K562 (cell line): ENCODE results near the gene UFC1. TPM values are rescaled to one million over a fixed set of nuclear protein-coding genes. Genes with fewer than 3 reads are reported as not detected.
A peak's percentile ranks its signal among the peaks of the same experiment; 100 is the strongest.

Source experiments
- ARHGAP35 ChIP-seq: fragments of 450-650 bp; IDR thresholded peaks from 2 replicates; pipeline ENCODE4 v1.6.1; 2018; ENCODE audit not compliant: partially characterized antibody
- BHLHE40 ChIP-seq: IDR thresholded peaks from 2 replicates; pipeline ENCODE4 v1.6.1; 2011; ENCODE audit warnings: low read length, improper control_type of control experiment
- CBFA2T3 ChIP-seq: fragments of 450-650 bp; IDR thresholded peaks from 2 replicates; pipeline ENCODE4 v1.6.1; 2017
- CHD4 ChIP-seq: fragments of 200-600 bp; sonication (generic); IDR thresholded peaks from 3 replicates; pipeline ENCODE4 v1.6.1; 2012; ENCODE audit warnings: low read depth, mild to moderate bottlenecking, mixed read lengths, low read length, inconsistent platforms; ENCODE audit not compliant: insufficient read depth, insufficient replicate concordance, poor library complexity, severe bottlenecking
- CREB1 ChIP-seq, 2 experiments: sonication (generic) in 1 of 2; formaldehyde crosslinking in 1 of 2; IDR thresholded peaks; 2 replicates each; pipeline versions ENCODE4 v1.6.1 to v1.8.0; 2012 to 2022; ENCODE audit warnings: inconsistent platforms in 1 of 2, mild to moderate bottlenecking in 1 of 2, missing genetic modification reagents in 1 of 2, moderate library complexity in 1 of 2
- ETV5 ChIP-seq: sonication (generic); formaldehyde crosslinking; IDR thresholded peaks from 2 replicates; pipeline ENCODE4 v1.4.0; 2020; ENCODE audit warnings: low read depth, mild to moderate bottlenecking, missing genetic modification reagents
- KAT7 ChIP-seq: sonication (generic); formaldehyde crosslinking; IDR thresholded peaks from 2 replicates; pipeline ENCODE4 v1.8.0; 2022; ENCODE audit warnings: missing genetic modification reagents, mild to moderate bottlenecking, borderline replicate concordance
- NR1H2 ChIP-seq: sonication (generic); formaldehyde crosslinking; IDR thresholded peaks from 2 replicates; pipeline ENCODE4 v1.4.0; 2020; ENCODE audit warnings: mild to moderate bottlenecking, missing genetic modification reagents
- POLR2AphosphoS5 ChIP-seq: IDR thresholded peaks from 2 replicates; pipeline ENCODE4 v1.6.1; 2011; ENCODE audit warnings: mild to moderate bottlenecking, low read depth, low read length, moderate library complexity; ENCODE audit not compliant: control insufficient read depth, insufficient read depth
- RFX1 ChIP-seq: fragments of 450-650 bp; IDR thresholded peaks from 2 replicates; pipeline ENCODE4 v1.6.1; 2016; ENCODE audit warnings: mild to moderate bottlenecking, moderate library complexity
- RFX7 ChIP-seq: fragments of 250-450 bp; sonication (Bioruptor Pico); IDR thresholded peaks from 2 replicates; pipeline ENCODE4 v1.5.1; 2021; ENCODE audit warnings: mild to moderate bottlenecking
- TCF3 ChIP-seq: sonication (generic); formaldehyde crosslinking; IDR thresholded peaks from 2 replicates; pipeline ENCODE4 v1.4.0; 2020; ENCODE audit warnings: mild to moderate bottlenecking, missing genetic modification reagents
- ZFP1 ChIP-seq: fragments of 450-650 bp; formaldehyde crosslinking; IDR thresholded peaks from 2 replicates; pipeline ENCODE4 v1.4.0; 2020; ENCODE audit warnings: mild to moderate bottlenecking, mixed read lengths
- ZKSCAN8 ChIP-seq: fragments of 200-800 bp; sonication (Bioruptor generic); IDR thresholded peaks from 2 replicates; pipeline ENCODE4 v1.6.1; 2016; ENCODE audit warnings: missing genetic modification characterization, missing compliant biosample characterization
- ZNF316 ChIP-seq: fragments of 450-650 bp; IDR thresholded peaks from 2 replicates; pipeline ENCODE4 v1.6.1; 2016
- ZNF766 ChIP-seq: fragments of 200-800 bp; sonication (Bioruptor generic); conservative IDR thresholded peaks from 2 replicates; pipeline ENCODE4 v1.6.1; 2016; ENCODE audit warnings: missing genetic modification characterization, missing compliant biosample characterization
- polyA plus RNA-seq, 8 experiments: library from polyadenylated mRNA; depleted of rRNA in 4 of 8; stranded (reverse) in 5 of 8; unstranded in 3 of 8; fragments of >200 nt; fragmentation: Nextera tagmentation in 2 of 8; fragmentation: Illumina TruSeq in 1 of 8; extraction: Ambion mirVana in 2 of 8; extraction: Trizol in 1 of 8; gene quantifications; 2 replicates each; pipeline versions ENCODE4 v1.2.1 to v1.2.3, GENCODE V29; 2011 to 2014; ENCODE audit warnings: inconsistent platforms in 1 of 8, missing spikeins in 1 of 8
- total RNA-seq, 7 experiments: library from RNA; depleted of rRNA in 6 of 7; stranded (reverse); fragments of >200 nt in 6 of 7; fragmentation: Illumina TruSeq in 2 of 7; extraction: Trizol in 2 of 7; gene quantifications; 2 replicates each; pipeline versions ENCODE4 v1.2.1 to v1.2.3, GENCODE V29; 2011 to 2021; ENCODE audit warnings: low replicate concordance in 1 of 7
- TF ChIP-seq, protein P1 (sequence below): fragments of 450-650 bp; IDR thresholded peaks from 2 replicates; pipeline ENCODE4 v1.6.1; 2014; ENCODE audit warnings: low read depth, mild to moderate bottlenecking, moderate library complexity, borderline replicate concordance
- TF ChIP-seq, protein P2 (sequence below), 3 experiments: fragments of 200-800 bp in 1 of 3; sonication (Bioruptor generic) in 1 of 3; sonication (generic) in 1 of 3; formaldehyde crosslinking in 1 of 3; IDR thresholded peaks; 2 replicates each; pipeline versions ENCODE4 v1.6.1 to v1.8.0; 2016 to 2022; ENCODE audit warnings: mild to moderate bottlenecking in 2 of 3, missing compliant biosample characterization in 2 of 3, missing genetic modification characterization in 2 of 3, missing genetic modification reagents in 1 of 3
- TF ChIP-seq, protein P3 (sequence below): fragments of 250-450 bp; sonication (Bioruptor Pico); IDR thresholded peaks from 2 replicates; pipeline ENCODE4 v1.8.0; 2021; ENCODE audit warnings: borderline replicate concordance, mild to moderate bottlenecking, moderate library complexity; ENCODE audit not compliant: poor library complexity, severe bottlenecking
- TF ChIP-seq, protein P4 (sequence below), 2 experiments: IDR thresholded peaks; 2 replicates each; pipeline ENCODE4 v1.6.1; 2012; ENCODE audit warnings: improper control_type of control experiment in 2 of 2, low read depth in 2 of 2, low read length in 2 of 2, borderline replicate concordance in 1 of 2

The UFC1 gene
- total and polyA plus RNA-seq, 9 of the 15 experiments (the other 6 are each of a cell fraction or from before 2014, with no cell fraction given): 92.8 to 220 (median 161) TPM

DNA sequence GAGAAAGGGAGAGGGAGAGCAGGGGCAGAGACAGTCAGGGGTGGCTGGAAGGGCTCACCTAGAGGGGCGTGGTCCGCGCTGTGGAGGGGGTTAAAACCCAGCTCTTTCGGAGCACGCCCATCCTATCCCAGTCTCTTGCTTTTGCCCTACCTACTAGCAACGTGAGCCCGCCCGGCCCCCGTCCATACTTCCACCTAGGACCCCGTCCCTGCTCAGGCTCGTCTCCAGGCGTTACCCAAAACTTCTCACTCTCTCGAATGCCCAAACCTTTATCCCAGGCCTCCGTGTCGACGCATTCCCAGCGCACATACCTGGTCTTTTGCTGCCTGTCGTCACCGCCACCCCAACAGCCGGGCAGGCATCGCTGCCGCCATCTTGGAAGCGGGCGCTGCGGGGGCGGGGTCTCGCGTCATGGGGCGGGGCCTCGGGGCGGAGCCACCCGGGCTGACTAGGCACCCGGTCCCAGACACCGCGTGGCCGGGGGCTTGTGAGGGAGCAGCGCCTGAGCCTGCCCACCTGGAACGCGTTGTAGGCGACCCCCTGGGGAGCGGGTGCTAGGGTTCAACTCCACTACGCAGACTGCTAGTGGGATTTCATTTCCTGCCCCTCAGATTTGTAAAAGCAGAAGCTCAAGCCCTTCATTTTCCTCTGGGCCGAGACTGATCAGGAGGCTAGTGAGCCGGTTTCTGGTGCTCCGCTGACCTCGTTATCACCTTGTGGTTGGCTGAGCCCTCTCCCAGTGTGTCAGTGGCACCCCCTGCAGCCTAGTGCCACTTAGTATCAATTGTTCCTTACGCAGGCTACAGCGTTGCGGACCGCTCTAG, 23.5 kb downstream of the UFC1 start, which contains the start of gene B4GALT3 (continued):
- TF ChIP-seq, protein P1, sequence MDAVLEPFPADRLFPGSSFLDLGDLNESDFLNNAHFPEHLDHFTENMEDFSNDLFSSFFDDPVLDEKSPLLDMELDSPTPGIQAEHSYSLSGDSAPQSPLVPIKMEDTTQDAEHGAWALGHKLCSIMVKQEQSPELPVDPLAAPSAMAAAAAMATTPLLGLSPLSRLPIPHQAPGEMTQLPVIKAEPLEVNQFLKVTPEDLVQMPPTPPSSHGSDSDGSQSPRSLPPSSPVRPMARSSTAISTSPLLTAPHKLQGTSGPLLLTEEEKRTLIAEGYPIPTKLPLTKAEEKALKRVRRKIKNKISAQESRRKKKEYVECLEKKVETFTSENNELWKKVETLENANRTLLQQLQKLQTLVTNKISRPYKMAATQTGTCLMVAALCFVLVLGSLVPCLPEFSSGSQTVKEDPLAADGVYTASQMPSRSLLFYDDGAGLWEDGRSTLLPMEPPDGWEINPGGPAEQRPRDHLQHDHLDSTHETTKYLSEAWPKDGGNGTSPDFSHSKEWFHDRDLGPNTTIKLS: peak; percentile 59
- TF ChIP-seq NR1H2 (CRISPR knock-in tag) (peak; percentile 68), ZNF316 (0 out of 2 replicates have a peak, but pooled peaks have one; percentile 27), CBFA2T3 (no peak; the same call in 1 of the 2 replicates), RFX7 (CRISPR knock-in tag) (no peak), RFX1 (no peak), ETV5 (CRISPR knock-in tag) (peak; percentile 74), CREB1 (IDR thresholded peaks at IDR 0.05) (peak; percentile 76), CREB1 (CRISPR knock-in tag; IDR thresholded peaks at IDR 0.05) (peak; percentile 90), POLR2AphosphoS5 (peak; percentile 84), BHLHE40 (no peak), TCF3 (CRISPR knock-in tag) (no peak), CHD4 (no peak), ZNF766 (peak; percentile 86; the same call in 1 of the 2 replicates), ZKSCAN8 (CRISPR knock-in tag) (no peak), ARHGAP35 (no peak), ZFP1 (CRISPR knock-in tag) (no peak), KAT7 (CRISPR knock-in tag) (0 out of 2 replicates have a peak, but pooled peaks have one; percentile 32)
- TF ChIP-seq, protein P2, sequence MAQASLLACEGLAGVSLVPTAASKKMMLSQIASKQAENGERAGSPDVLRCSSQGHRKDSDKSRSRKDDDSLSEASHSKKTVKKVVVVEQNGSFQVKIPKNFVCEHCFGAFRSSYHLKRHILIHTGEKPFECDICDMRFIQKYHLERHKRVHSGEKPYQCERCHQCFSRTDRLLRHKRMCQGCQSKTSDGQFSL (CRISPR knock-in tag; IDR thresholded peaks at IDR 0.05): 0 out of 2 replicates have a peak, but pooled peaks have one; percentile 13
- TF ChIP-seq, protein P2 (tag; IDR thresholded peaks at IDR 0.05): no peak
- TF ChIP-seq, protein P3, sequence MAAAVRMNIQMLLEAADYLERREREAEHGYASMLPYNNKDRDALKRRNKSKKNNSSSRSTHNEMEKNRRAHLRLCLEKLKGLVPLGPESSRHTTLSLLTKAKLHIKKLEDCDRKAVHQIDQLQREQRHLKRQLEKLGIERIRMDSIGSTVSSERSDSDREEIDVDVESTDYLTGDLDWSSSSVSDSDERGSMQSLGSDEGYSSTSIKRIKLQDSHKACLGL (CRISPR knock-in tag): peak; percentile 31
- TF ChIP-seq, protein P4, sequence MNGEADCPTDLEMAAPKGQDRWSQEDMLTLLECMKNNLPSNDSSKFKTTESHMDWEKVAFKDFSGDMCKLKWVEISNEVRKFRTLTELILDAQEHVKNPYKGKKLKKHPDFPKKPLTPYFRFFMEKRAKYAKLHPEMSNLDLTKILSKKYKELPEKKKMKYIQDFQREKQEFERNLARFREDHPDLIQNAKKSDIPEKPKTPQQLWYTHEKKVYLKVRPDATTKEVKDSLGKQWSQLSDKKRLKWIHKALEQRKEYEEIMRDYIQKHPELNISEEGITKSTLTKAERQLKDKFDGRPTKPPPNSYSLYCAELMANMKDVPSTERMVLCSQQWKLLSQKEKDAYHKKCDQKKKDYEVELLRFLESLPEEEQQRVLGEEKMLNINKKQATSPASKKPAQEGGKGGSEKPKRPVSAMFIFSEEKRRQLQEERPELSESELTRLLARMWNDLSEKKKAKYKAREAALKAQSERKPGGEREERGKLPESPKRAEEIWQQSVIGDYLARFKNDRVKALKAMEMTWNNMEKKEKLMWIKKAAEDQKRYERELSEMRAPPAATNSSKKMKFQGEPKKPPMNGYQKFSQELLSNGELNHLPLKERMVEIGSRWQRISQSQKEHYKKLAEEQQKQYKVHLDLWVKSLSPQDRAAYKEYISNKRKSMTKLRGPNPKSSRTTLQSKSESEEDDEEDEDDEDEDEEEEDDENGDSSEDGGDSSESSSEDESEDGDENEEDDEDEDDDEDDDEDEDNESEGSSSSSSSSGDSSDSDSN (IDR thresholded peaks at IDR 0.05; ENCODE audit: borderline replicate concordance in 1 of 2, low read depth in 2 of 2, low read length in 2 of 2): 0 out of 4 replicates have a peak, but pooled peaks of 1 of the 2 experiments have one; percentile 50
